OCI-LY7 (cell line): ENCODE data around the gene PTPRM.

Experiments
- EZH2phosphoT487 ChIP-seq: fragments of 200-600 bp; sonication (generic); IDR thresholded peaks from 2 replicates; pipeline ENCODE4 v1.6.1; 2018; ENCODE audit warnings: low read depth, borderline replicate concordance, mild to moderate bottlenecking, mixed run types, antibody characterized with exemption, low read length, moderate library complexity, mixed read lengths
- TF ChIP-seq, protein P1 (sequence below): fragments of 200-600 bp; sonication (generic); conservative IDR thresholded peaks from 2 replicates; pipeline ENCODE4 v1.5.1; 2014; ENCODE audit warnings: mild to moderate bottlenecking, antibody characterized with exemption, low read length, moderate library complexity, mixed read lengths

DNA sequence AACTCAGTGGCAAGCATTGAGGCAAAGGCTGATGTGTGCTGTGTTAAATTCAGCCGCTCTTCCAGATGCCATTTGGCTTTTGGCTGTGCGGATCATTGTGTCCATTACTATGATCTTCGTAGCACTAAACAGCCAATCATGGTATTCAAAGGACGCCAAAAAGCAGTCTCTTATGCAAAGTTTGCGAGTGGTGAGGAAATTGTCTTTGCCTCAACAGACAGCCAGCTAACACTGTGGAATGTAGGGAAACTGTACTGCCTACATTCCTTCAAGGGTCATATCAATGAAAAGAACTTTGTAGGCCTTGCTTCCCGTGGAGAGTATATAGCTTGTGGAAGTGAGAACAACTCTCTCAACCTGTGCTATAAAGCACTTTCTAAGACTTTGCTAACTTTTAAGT, 846.6 kb downstream of the PTPRM start:
- TF ChIP-seq, protein P1, sequence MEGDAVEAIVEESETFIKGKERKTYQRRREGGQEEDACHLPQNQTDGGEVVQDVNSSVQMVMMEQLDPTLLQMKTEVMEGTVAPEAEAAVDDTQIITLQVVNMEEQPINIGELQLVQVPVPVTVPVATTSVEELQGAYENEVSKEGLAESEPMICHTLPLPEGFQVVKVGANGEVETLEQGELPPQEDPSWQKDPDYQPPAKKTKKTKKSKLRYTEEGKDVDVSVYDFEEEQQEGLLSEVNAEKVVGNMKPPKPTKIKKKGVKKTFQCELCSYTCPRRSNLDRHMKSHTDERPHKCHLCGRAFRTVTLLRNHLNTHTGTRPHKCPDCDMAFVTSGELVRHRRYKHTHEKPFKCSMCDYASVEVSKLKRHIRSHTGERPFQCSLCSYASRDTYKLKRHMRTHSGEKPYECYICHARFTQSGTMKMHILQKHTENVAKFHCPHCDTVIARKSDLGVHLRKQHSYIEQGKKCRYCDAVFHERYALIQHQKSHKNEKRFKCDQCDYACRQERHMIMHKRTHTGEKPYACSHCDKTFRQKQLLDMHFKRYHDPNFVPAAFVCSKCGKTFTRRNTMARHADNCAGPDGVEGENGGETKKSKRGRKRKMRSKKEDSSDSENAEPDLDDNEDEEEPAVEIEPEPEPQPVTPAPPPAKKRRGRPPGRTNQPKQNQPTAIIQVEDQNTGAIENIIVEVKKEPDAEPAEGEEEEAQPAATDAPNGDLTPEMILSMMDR = no peak
- no peak for TF ChIP-seq EZH2phosphoT487
